ENCODE measurements around the gene ZNF43. TPM values are rescaled to one million over a fixed set of nuclear protein-coding genes. Genes with fewer than 3 reads are reported as not detected.
A peak's percentile ranks its signal among the peaks of the same experiment; 100 is the strongest.

Gene ZNF43
- total RNA-seq, 4 donors from 2014 or later, result 12.3 to 43.1 (median 26.7) TPM

- Histone ChIP-seq H3K4me1 (no peaks in the 10 kb centered on the region), H3K27me3 (no peaks in the 10 kb centered on the region), H3K4me3 (no peak overlapping the region), H3K9me3 (no peaks in the 10 kb centered on the region), H3K27ac (no peak overlapping the region), H3K36me3 (no peaks in the 10 kb centered on the region)
- TF ChIP-seq CTCF (IDR thresholded peaks at IDR 0.05) (no peak), POLR2A (IDR thresholded peaks at IDR 0.05) (no peak)
- intact Hi-C loops (cut with DNase I; ENCODE audit: low total_unique reads), result no loop called here
- no peak for DNase-seq
Observed at GRCh38 chr19:21838646-21839045, 2.7 kb upstream of the ZNF43 start.

- H3K27ac ChIP-seq, result peak overlapping the region; percentile 87 to 96
- H3K9me3 ChIP-seq, result peaks cover 0 to 5% of the 10 kb centered on the region in 2 donors
- no peaks in the 10 kb centered on the region for H3K36me3 ChIP-seq
- no peak for DNase-seq
- no peaks in the 10 kb centered on the region for H3K27me3 ChIP-seq
- peak overlapping the region; percentile 60 to 86 for H3K4me3 ChIP-seq
- no peaks in the 10 kb centered on the region for H3K4me1 ChIP-seq
- intact Hi-C loops (cut with DNase I; ENCODE audit: low total_unique reads), result no loop called here
- TF ChIP-seq CTCF (IDR thresholded peaks at IDR 0.05) (no peak), POLR2A (IDR thresholded peaks at IDR 0.05) (no peak)
Observed at GRCh38 chr19:21835429-21835809, 563 bp downstream of the ZNF43 start.

GRCh38 chr19:21833733-21834132 lies 2.2 kb downstream of the ZNF43 start:
- Histone ChIP-seq H3K27ac (no peak overlapping the region), H3K4me3 (no peak overlapping the region), H3K9me3 (peaks cover 0 to 5% of the 10 kb centered on the region in 2 donors), H3K27me3 (no peaks in the 10 kb centered on the region), H3K36me3 (no peaks in the 10 kb centered on the region), H3K4me1 (no peaks in the 10 kb centered on the region)
- TF ChIP-seq CTCF (IDR thresholded peaks at IDR 0.05) (no peak), POLR2A (IDR thresholded peaks at IDR 0.05) (no peak)
- intact Hi-C loops (cut with DNase I; ENCODE audit: low total_unique reads), result no loop called here
- no peak for DNase-seq

- H3K4me1 ChIP-seq, result no peaks in the 10 kb centered on the region
- no peaks in the 10 kb centered on the region for H3K36me3 ChIP-seq
- TF ChIP-seq CTCF (IDR thresholded peaks at IDR 0.05) (no peak), POLR2A (IDR thresholded peaks at IDR 0.05) (no peak)
- no peak for DNase-seq
- H3K9me3 ChIP-seq, result no peaks in the 10 kb centered on the region
- no peak overlapping the region for H3K27ac ChIP-seq
- no peak overlapping the region for H3K4me3 ChIP-seq
- no peaks in the 10 kb centered on the region for H3K27me3 ChIP-seq
- intact Hi-C loops (cut with DNase I; ENCODE audit: low total_unique reads), result no loop called here
Observed at GRCh38 chr19:21824679-21825078, 11.3 kb downstream of the ZNF43 start.

- Histone ChIP-seq H3K36me3 (no peaks in the 10 kb centered on the region), H3K4me1 (no peaks in the 10 kb centered on the region), H3K27ac (no peak overlapping the region), H3K4me3 (no peak overlapping the region), H3K27me3 (no peaks in the 10 kb centered on the region), H3K9me3 (no peaks in the 10 kb centered on the region)
- DNase-seq, result no peak
- TF ChIP-seq CTCF (IDR thresholded peaks at IDR 0.05) (no peak), POLR2A (IDR thresholded peaks at IDR 0.05) (no peak)
- intact Hi-C loops (cut with DNase I; ENCODE audit: low total_unique reads), result no loop called here
Observed at GRCh38 chr19:21823224-21823623, 12.8 kb downstream of the ZNF43 start.

Data from uterus (tissue), 4 donors.